Measurements from ENCODE around the gene ZSCAN30. TPM values are rescaled to one million over a fixed set of nuclear protein-coding genes. Genes with fewer than 3 reads are reported as not detected.

ZSCAN30 gene
- polyA plus RNA-seq, 1 donor from 2014 or later = 30.6 TPM

GRCh38 chr18:35328868-35329267, 38.8 kb upstream of the ZSCAN30 start:
- H3K27me3 ChIP-seq (ENCODE audit: insufficient read depth, low read depth, low read length) = no peaks in the 10 kb centered on the region
- H3K4me3 ChIP-seq (ENCODE audit: low read length) = no peak overlapping the region
- H3K9ac ChIP-seq (ENCODE audit: low read length) = no peak overlapping the region
- H3K79me2 ChIP-seq (replicated peaks; ENCODE audit: insufficient read depth, low read length) = no peaks in the 10 kb centered on the region
- H3K9me2 ChIP-seq (ENCODE audit: insufficient read depth, low read length) = no peaks in the 10 kb centered on the region
- no peaks in the 10 kb centered on the region for H3K9me3 ChIP-seq (ENCODE audit: low read length)
- H3K4me2 ChIP-seq (ENCODE audit: low read length) = no peak overlapping the region
- H2AFZ ChIP-seq (ENCODE audit: low read depth, low read length) = no peak overlapping the region
- H3K36me3 ChIP-seq (ENCODE audit: insufficient read depth, low read length) = peaks cover 3% of the 10 kb centered on the region
- H4K20me1 ChIP-seq (ENCODE audit: insufficient read depth) = no peaks in the 10 kb centered on the region
- no peaks in the 10 kb centered on the region for H3F3A ChIP-seq (ENCODE audit: insufficient read depth, low read length, poor library complexity, severe bottlenecking)
- TF ChIP-seq REST (IDR thresholded peaks at IDR 0.05; ENCODE audit: borderline replicate concordance) = no peak
- no peak for TF ChIP-seq EZH2 (IDR thresholded peaks at IDR 0.05; ENCODE audit: borderline replicate concordance, insufficient read depth, low read length, poor library complexity, severe bottlenecking)
- no peak for TF ChIP-seq POLR2AphosphoS5 (IDR thresholded peaks at IDR 0.05)
- TF ChIP-seq SMC3 (conservative IDR thresholded peaks at IDR 0.05; ENCODE audit: poor library complexity) = no peak
- H3K27ac ChIP-seq (ENCODE audit: low read length) = no peak overlapping the region

GRCh38 chr18:35326695-35327387, 36.8 kb upstream of the ZSCAN30 start:
- Histone ChIP-seq H3K9ac (ENCODE audit: low read length) (no peak overlapping the region), H3K27me3 (ENCODE audit: insufficient read depth, low read depth, low read length) (no peaks in the 10 kb centered on the region), H3K9me2 (ENCODE audit: insufficient read depth, low read length) (no peaks in the 10 kb centered on the region), H3K4me2 (ENCODE audit: low read length) (no peak overlapping the region), H3K36me3 (ENCODE audit: insufficient read depth, low read length) (no peaks in the 10 kb centered on the region), H3F3A (ENCODE audit: insufficient read depth, low read length, poor library complexity, severe bottlenecking) (no peaks in the 10 kb centered on the region), H3K4me3 (ENCODE audit: low read length) (no peak overlapping the region), H4K20me1 (ENCODE audit: insufficient read depth) (no peaks in the 10 kb centered on the region), H3K27ac (ENCODE audit: low read length) (no peak overlapping the region), H3K9me3 (ENCODE audit: low read length) (no peaks in the 10 kb centered on the region), H2AFZ (ENCODE audit: low read depth, low read length) (no peak overlapping the region), H3K79me2 (replicated peaks; ENCODE audit: insufficient read depth, low read length) (no peaks in the 10 kb centered on the region)
- no peak for TF ChIP-seq REST (IDR thresholded peaks at IDR 0.05; ENCODE audit: borderline replicate concordance)

Data from neural cell (in vitro differentiated cells).